PC-9 (cell line): Measurements from ENCODE around the gene RBM45. TPM values are rescaled to one million over a fixed set of nuclear protein-coding genes. Genes with fewer than 3 reads are reported as not detected.

Source experiments
- BruUV-seq: library from RNA; stranded (reverse); fragments of 400-500 nt; replicated peaks from 2 replicates; lab custom pipeline; 2021; lab: Mats Ljungman, UMichigan
- CTCF ChIA-PET: fragments of 300-600 bp; sonication (Branson Sonifier 250); formaldehyde crosslinking; loops from one replicate; lab custom pipeline; 2022; ENCODE audit warnings: antibody characterized with exemption; lab: Charles Lee
- POLR2A ChIA-PET: fragments of 300-600 bp; sonication (Branson Sonifier 250); formaldehyde crosslinking; loops from one replicate; lab custom pipeline; 2022; ENCODE audit warnings: antibody characterized with exemption; ENCODE audit not compliant: unreplicated experiment; lab: Charles Lee
- DNase-seq, 2 experiments: peaks; one replicate each; pipeline versions ENCODE4 v3.0.0 to v3.0.0-alpha.2; 2015 to 2022; ENCODE audit warnings: mixed read lengths in 1 of 2
- H2AFZ ChIP-seq: fragments of 200-600 bp; sonication (generic); 2 replicates; pipeline ENCODE4 v1.8.1; 2017; ENCODE audit warnings: antibody characterized with exemption
- H3F3A ChIP-seq: fragments of 200-600 bp; sonication (generic); 2 replicates; pipeline ENCODE4 v1.8.1; 2017; ENCODE audit warnings: antibody characterized with exemption, mild to moderate bottlenecking, low read depth; ENCODE audit not compliant: insufficient read depth
- H3K27ac ChIP-seq: fragments of 200-600 bp; sonication (generic); 2 replicates; pipeline ENCODE4 v1.6.1; 2016; ENCODE audit warnings: mixed run types
- H3K27me3 ChIP-seq: fragments of 200-600 bp; sonication (generic); 2 replicates; pipeline ENCODE4 v1.6.1; 2016; ENCODE audit warnings: low read depth, mixed run types; ENCODE audit not compliant: insufficient read depth
- H3K36me3 ChIP-seq: fragments of 200-600 bp; sonication (generic); 2 replicates; pipeline ENCODE4 v1.6.1; 2016; ENCODE audit warnings: low read depth, mixed run types
- H3K4me1 ChIP-seq: fragments of 200-600 bp; sonication (generic); replicated peaks from 2 replicates; pipeline ENCODE4 v1.6.1; 2016; ENCODE audit warnings: mixed run types; ENCODE audit not compliant: insufficient read depth
- H3K4me2 ChIP-seq: fragments of 200-600 bp; sonication (generic); 2 replicates; pipeline ENCODE4 v1.6.1; 2017; ENCODE audit warnings: mixed run types
- H3K4me3 ChIP-seq: fragments of 200-600 bp; sonication (generic); 2 replicates; pipeline ENCODE4 v1.6.1; 2016; ENCODE audit warnings: mixed run types
- H3K79me2 ChIP-seq: fragments of 200-600 bp; sonication (generic); 2 replicates; pipeline ENCODE4 v1.6.1; 2017; ENCODE audit warnings: low read depth, mixed run types
- H3K9me2 ChIP-seq: fragments of 200-600 bp; sonication (generic); 2 replicates; pipeline ENCODE4 v1.8.1; 2017; ENCODE audit warnings: mild to moderate bottlenecking; ENCODE audit not compliant: insufficient read depth
- H3K9me3 ChIP-seq: fragments of 200-600 bp; sonication (generic); 2 replicates; pipeline ENCODE4 v1.8.1; 2016; ENCODE audit warnings: low read depth; ENCODE audit not compliant: insufficient read depth
- H4K20me1 ChIP-seq: fragments of 200-600 bp; sonication (generic); 2 replicates; pipeline ENCODE4 v1.8.1; 2017; ENCODE audit not compliant: insufficient read depth
- CTCF ChIP-seq: fragments of 200-600 bp; sonication (generic); conservative IDR thresholded peaks from 2 replicates; pipeline ENCODE4 v1.6.1; 2017; ENCODE audit warnings: mixed run types, antibody characterized with exemption, mild to moderate bottlenecking, moderate library complexity
- EZH2 ChIP-seq: fragments of 200-600 bp; sonication (generic); IDR thresholded peaks from 2 replicates; pipeline ENCODE4 v1.8.0; 2017; ENCODE audit warnings: antibody characterized with exemption, low read depth
- intact Hi-C: fragments of 100-400 bp; cut with micrococcal nuclease; formaldehyde crosslinking; loops from one replicate; pipeline ENCODE4 v1.10.0; 2022; ENCODE audit not compliant: unreplicated experiment
- total RNA-seq: library from RNA; stranded (reverse); gene quantifications from 2 replicates; pipeline ENCODE4 v1.2.3, GENCODE V29; 2021

RBM45 gene
- total RNA-seq, 1 experiment from 2014 or later = 12.6 TPM

- Histone ChIP-seq H3K9me2 (peaks cover 4% of the 10 kb centered on the region; the same call in 1 of the 2 replicates), H3K27ac (no peak overlapping the region), H3K27me3 (no peaks in the 10 kb centered on the region), H3K79me2 (no peaks in the 10 kb centered on the region), H3K36me3 (no peaks in the 10 kb centered on the region), H2AFZ (no peak overlapping the region), H3K9me3 (no peaks in the 10 kb centered on the region), H3K4me3 (no peak overlapping the region), H3F3A (no peaks in the 10 kb centered on the region), H3K4me2 (no peak overlapping the region), H4K20me1 (no peaks in the 10 kb centered on the region), H3K4me1 (no peaks in the 10 kb centered on the region)
- no peak for DNase-seq
- ChIA-PET CTCF (no interaction called here), POLR2A (no interaction called here)
- TF ChIP-seq CTCF (no peak), EZH2 (no peak)
- intact Hi-C loops = no loop called here
- BruUV-seq = no TSS peak
Measured at GRCh38 chr2:178082408-178083045, 29.7 kb upstream of the RBM45 start.

- no peaks in the 10 kb centered on the region for H3K36me3 ChIP-seq
- no peak for TF ChIP-seq CTCF
- TF ChIP-seq EZH2 = no peak
- H3K4me3 ChIP-seq = no peak overlapping the region
- intact Hi-C loops = no loop called here
- no peaks in the 10 kb centered on the region for H3K4me1 ChIP-seq
- H3K27ac ChIP-seq = no peak overlapping the region
- H3F3A ChIP-seq = no peaks in the 10 kb centered on the region
- DNase-seq = no peak
- no TSS peak for BruUV-seq
- H3K27me3 ChIP-seq = no peaks in the 10 kb centered on the region
- no peaks in the 10 kb centered on the region for H3K79me2 ChIP-seq
- ChIA-PET CTCF (no interaction called here), POLR2A (no interaction called here)
- no peaks in the 10 kb centered on the region for H4K20me1 ChIP-seq
- no peak overlapping the region for H3K4me2 ChIP-seq
- no peaks in the 10 kb centered on the region for H3K9me3 ChIP-seq
- no peak overlapping the region for H2AFZ ChIP-seq
- peaks cover 4% of the 10 kb centered on the region; the same call in 1 of the 2 replicates for H3K9me2 ChIP-seq
Measured at GRCh38 chr2:178084273-178084672, 28.0 kb upstream of the RBM45 start.

- no peak overlapping the region for H3K4me3 ChIP-seq
- no peaks in the 10 kb centered on the region for H3K9me3 ChIP-seq
- H3K27me3 ChIP-seq = no peaks in the 10 kb centered on the region
- no TSS peak for BruUV-seq
- H3K36me3 ChIP-seq = no peaks in the 10 kb centered on the region
- H3K27ac ChIP-seq = no peak overlapping the region
- no peaks in the 10 kb centered on the region for H4K20me1 ChIP-seq
- intact Hi-C loops = no loop called here
- no peak for TF ChIP-seq EZH2
- no peak for TF ChIP-seq CTCF
- H3F3A ChIP-seq = no peaks in the 10 kb centered on the region
- H2AFZ ChIP-seq = no peak overlapping the region
- H3K4me2 ChIP-seq = no peak overlapping the region
- POLR2A ChIA-PET = no interaction called here
- H3K9me2 ChIP-seq = peaks cover 4% of the 10 kb centered on the region; the same call in 1 of the 2 replicates
- CTCF ChIA-PET = no interaction called here
- H3K79me2 ChIP-seq = no peaks in the 10 kb centered on the region
- no peak for DNase-seq
- no peaks in the 10 kb centered on the region for H3K4me1 ChIP-seq
Measured at GRCh38 chr2:178088774-178089270, 23.4 kb upstream of the RBM45 start.
